A549 (cell line): ENCODE data around the gene RTP5.

Experiments used
- BHLHE40 ChIP-seq: IDR thresholded peaks from 2 replicates; pipeline ENCODE4 v1.6.1; 2012; ENCODE audit warnings: low read depth, low read length, inconsistent platforms
- CEBPB ChIP-seq, 2 experiments: fragments of >200 bp in 1 of 2; sonication (Bioruptor Twin) in 1 of 2; formaldehyde crosslinking in 1 of 2; IDR thresholded peaks; 2 replicates each; pipeline ENCODE4 v1.6.1; 2012 to 2016
- CTCF ChIP-seq: fragments of >200 bp; sonication (Bioruptor Twin); formaldehyde crosslinking; IDR thresholded peaks from 3 replicates; pipeline ENCODE4 v1.5.1; 2016
- EHMT2 ChIP-seq: fragments of 200-600 bp; sonication (generic); IDR thresholded peaks from 2 replicates; pipeline ENCODE4 v1.6.1; 2016; ENCODE audit warnings: antibody characterized with exemption, low read depth, mild to moderate bottlenecking, moderate library complexity
- EP300 ChIP-seq, 2 experiments: fragments of >200 bp; sonication (Bioruptor Twin); formaldehyde crosslinking; IDR thresholded peaks; 2 replicates in 1 of 2; 3 replicates in 1 of 2; pipeline ENCODE4 v1.6.1; 2016 to 2017
- FOSB ChIP-seq: fragments of 250-450 bp; sonication (Bioruptor Pico); IDR thresholded peaks from 2 replicates; pipeline ENCODE4 v1.5.0; 2020; ENCODE audit warnings: mild to moderate bottlenecking, moderate library complexity
- FOXS1 ChIP-seq: fragments of 250-450 bp; sonication (Bioruptor Pico); IDR thresholded peaks from 2 replicates; pipeline ENCODE4 v1.5.0; 2020; ENCODE audit warnings: mild to moderate bottlenecking, moderate library complexity
- MAX ChIP-seq: IDR thresholded peaks from 2 replicates; pipeline ENCODE4 v1.6.1; 2012
- PHF8 ChIP-seq: fragments of 200-600 bp; sonication (generic); IDR thresholded peaks from 2 replicates; pipeline ENCODE4 v1.6.1; 2016; ENCODE audit warnings: low read depth, mild to moderate bottlenecking, antibody characterized with exemption, moderate library complexity, borderline replicate concordance
- REST ChIP-seq: fragments of 200-600 bp; sonication (generic); IDR thresholded peaks from 2 replicates; pipeline ENCODE4 v1.6.1; 2016; ENCODE audit warnings: antibody characterized with exemption, mild to moderate bottlenecking, moderate library complexity
- USF2 ChIP-seq: fragments of 450-650 bp; IDR thresholded peaks from 2 replicates; pipeline ENCODE4 v1.6.1; 2014; ENCODE audit warnings: antibody characterized with exemption

- TF ChIP-seq EP300 (IDR thresholded peaks at IDR 0.05) (no peak), BHLHE40 (no peak), CTCF (no peak), PHF8 (no peak), USF2 (no peak), MAX (no peak), REST (no peak), EHMT2 (no peak), FOSB (CRISPR knock-in tag) (no peak), FOXS1 (CRISPR knock-in tag) (no peak), CEBPB (IDR thresholded peaks at IDR 0.05) (no peak)
These were observed 12.4 kb upstream of the RTP5 start for GRCh38 chr2:241857041-241857541.
